Activated CD8-positive, alpha-beta memory T cell treated with anti-CD3 and anti-CD28 coated beads, Interleukin-2, amount 10 ng/mL, durations not matched to agents 7 days and 5 days (primary cell): ENCODE results near the gene ARPC1B. TPM values are rescaled to one million over a fixed set of nuclear protein-coding genes. Genes with fewer than 3 reads are reported as not detected.

Experiments used
- ATAC-seq: fragments of 150-1000 bp; cut with Tn5 transposase; one replicate; pipeline ENCODE4 v1.10.0; 2021; ENCODE audit warnings: moderate library complexity
- CTCF ChIA-PET: fragments of 350-600 bp; sonication (Branson Sonifier 250); formaldehyde crosslinking; loops from one replicate; lab custom pipeline; 2021; ENCODE audit warnings: antibody characterized with exemption; lab: Charles Lee
- DNase-seq: peaks from one replicate; pipeline ENCODE4 v3.0.0-alpha.2; 2020
- H3K27ac Mint-ChIP-seq: one replicate; pipeline ENCODE4 v1.8.0; 2021; ENCODE audit warnings: mild to moderate bottlenecking, mixed read lengths
- H3K27me3 Mint-ChIP-seq: one replicate; pipeline ENCODE4 v1.8.0; 2021; ENCODE audit warnings: mixed read lengths
- H3K36me3 Mint-ChIP-seq: one replicate; pipeline ENCODE4 v1.8.0; 2021; ENCODE audit warnings: mild to moderate bottlenecking, mixed read lengths
- H3K4me1 Mint-ChIP-seq: one replicate; pipeline ENCODE4 v1.8.0; 2021; ENCODE audit warnings: mixed read lengths
- H3K4me3 Mint-ChIP-seq: one replicate; pipeline ENCODE4 v1.8.0; 2021; ENCODE audit warnings: mild to moderate bottlenecking, moderate library complexity, mixed read lengths
- H3K9me3 Mint-ChIP-seq: one replicate; pipeline ENCODE4 v1.8.0; 2022; ENCODE audit warnings: low read depth, mixed read lengths
- total RNA-seq, 2 experiments: library from RNA; stranded (reverse); gene quantifications; one replicate each; pipeline ENCODE4 v1.2.3, GENCODE V29; 2021

The ARPC1B gene
- total RNA-seq, 2 experiments from 2014 or later, result 388 to 398 TPM

GRCh38 chr7:99433158-99433557 is 58.6 kb downstream of the ARPC1B start:
- DNase-seq (no peak), ATAC-seq (no peak)
- Mint-ChIP-seq H3K9me3 (no peaks in the 10 kb centered on the region), H3K27me3 (no peaks in the 10 kb centered on the region), H3K27ac (no peak overlapping the region), H3K4me3 (no peak overlapping the region), H3K4me1 (peaks cover 18% of the 10 kb centered on the region), H3K36me3 (peaks cover 14% of the 10 kb centered on the region)
- CTCF ChIA-PET, result interaction anchor here (0.9 kb wide), 1 partner anchor 43 kb away, joined by 4 read pairs; no protein-coding TSS in a partner anchor

GRCh38 chr7:99437946-99438572 is 63.5 kb downstream of the ARPC1B start:
- H3K36me3 Mint-ChIP-seq, result peaks cover 18% of the 10 kb centered on the region
- CTCF ChIA-PET, result interaction anchor here (1.4 kb wide), 1 partner anchor 22 kb away, joined by 6 read pairs; no protein-coding TSS in a partner anchor
- no peaks in the 10 kb centered on the region for H3K27me3 Mint-ChIP-seq
- peak overlapping the region; percentile 97 for H3K4me3 Mint-ChIP-seq
- DNase-seq (no peak), ATAC-seq (peak; percentile 17)
- peak overlapping the region; percentile 93 for H3K27ac Mint-ChIP-seq
- peaks cover 33% of the 10 kb centered on the region for H3K4me1 Mint-ChIP-seq
- no peaks in the 10 kb centered on the region for H3K9me3 Mint-ChIP-seq

DNA sequence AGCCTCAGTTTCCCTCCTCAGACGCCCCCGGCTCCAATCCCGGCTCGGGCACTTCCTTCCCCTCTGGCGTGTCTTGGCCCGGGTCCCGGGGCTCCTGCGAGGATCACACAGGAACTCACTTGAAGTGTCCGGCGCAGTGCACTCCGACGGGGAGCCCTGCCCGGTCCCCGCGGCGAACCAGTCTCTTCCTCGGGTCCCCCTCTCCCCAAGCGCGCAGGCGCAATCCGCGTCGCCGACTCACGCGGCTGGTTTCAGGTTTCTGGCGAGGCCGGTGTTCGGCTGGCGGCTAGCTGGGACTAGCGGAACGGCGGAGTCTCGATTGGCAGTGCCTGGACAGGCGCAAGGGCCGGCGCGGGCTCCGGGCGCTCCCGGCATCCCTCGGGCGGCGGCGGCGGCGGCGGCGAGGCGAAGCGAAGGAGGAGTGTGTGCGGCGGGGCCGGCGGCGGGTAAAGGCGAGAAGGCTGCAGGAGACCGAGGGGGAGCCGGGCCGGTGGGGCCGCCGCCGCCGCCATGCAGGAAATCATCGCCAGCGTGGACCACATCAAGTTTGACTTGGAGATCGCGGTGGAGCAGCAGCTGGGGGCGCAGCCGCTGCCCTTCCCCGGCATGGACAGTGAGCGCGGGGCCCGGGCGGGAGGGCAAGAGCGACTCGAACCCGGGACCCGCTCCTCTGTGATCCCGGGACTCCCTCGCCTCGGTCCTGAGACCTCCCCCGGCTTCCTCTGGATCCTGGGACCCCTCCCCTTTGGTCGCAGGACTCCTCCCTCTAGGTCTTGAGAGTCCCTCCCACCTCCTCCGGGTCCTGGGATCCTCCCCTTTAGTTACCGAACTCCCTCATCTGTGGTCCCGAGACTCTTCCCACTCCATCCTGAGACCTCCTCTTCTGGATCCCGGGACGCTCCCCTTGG is 64.3 kb downstream of the ARPC1B start, which contains the start of the genes CPSF4 and PTCD1:
CPSF4 (plus strand) TSS at position 371 of the 908 bp plus-strand sequence; CDS start at position 511, 140 bp downstream.
PTCD1 (minus strand) TSS at position 226 of the 908 bp plus-strand sequence. CDS start 3,556 bp downstream, outside the sequence.
- Mint-ChIP-seq H3K9me3 (no peaks in the 10 kb centered on the region), H3K36me3 (peaks cover 17% of the 10 kb centered on the region), H3K4me3 (peak within 1 kb of the TSS; percentile 97), H3K27me3 (no peaks in the 10 kb centered on the region), H3K4me1 (peaks cover 35% of the 10 kb centered on the region), H3K27ac (peak within 1 kb of the TSS; percentile 93)
- CTCF ChIA-PET, result interaction anchor here (0.7 to 1.4 kb wide), 2 partner anchors 18 to 23 kb away, joined by 3 to 6 read pairs; no protein-coding TSS in a partner anchor
- peak; percentile 95 for DNase-seq
- peak; percentile 94 for ATAC-seq

GRCh38 chr7:99440195-99440594 is 65.7 kb downstream of the ARPC1B start:
- no peaks in the 10 kb centered on the region for H3K9me3 Mint-ChIP-seq
- ATAC-seq (no peak), DNase-seq (no peak)
- H3K36me3 Mint-ChIP-seq, result peaks cover 23% of the 10 kb centered on the region
- H3K27me3 Mint-ChIP-seq, result no peaks in the 10 kb centered on the region
- H3K4me3 Mint-ChIP-seq, result peak overlapping the region; percentile 97
- CTCF ChIA-PET, result interaction anchor here (0.6 to 1.3 kb wide), 2 partner anchors 22 to 97 kb away, joined by 3 read pairs; no protein-coding TSS in a partner anchor
- peaks cover 35% of the 10 kb centered on the region for H3K4me1 Mint-ChIP-seq
- no peak overlapping the region for H3K27ac Mint-ChIP-seq

Other genes with a start within 250 kb of the ARPC1B start
- 10 to 100 TPM; 12.9 to 13.9 TPM for gene SMURF1, start 230.6 kb upstream of the ARPC1B start, total RNA-seq
- not detected for gene KPNA7, start 166.6 kb upstream of the ARPC1B start, total RNA-seq
- not detected for gene MYH16, start 101.9 kb upstream of the ARPC1B start, total RNA-seq
- gene ARPC1A, start 48.8 kb upstream of the ARPC1B start, total RNA-seq, result 10 to 100 TPM; 53.2 to 56.3 TPM
- gene PDAP1, start 33.9 kb downstream of the ARPC1B start, total RNA-seq, result 100 to 1,000 TPM in 1 of 2 experiments, 10 to 100 TPM in 1; 94.7 to 128 TPM
- 100 to 1,000 TPM; 116 to 138 TPM for gene BUD31, start 34.2 kb downstream of the ARPC1B start, total RNA-seq
- 1 to 10 TPM; 5.8 to 8.9 TPM for gene PTCD1, start 64.1 kb downstream of the ARPC1B start, total RNA-seq
- gene CPSF4, start 64.2 kb downstream of the ARPC1B start, total RNA-seq, result 10 to 100 TPM; 72.2 to 75.4 TPM
- gene ATP5MF, start 91.4 kb downstream of the ARPC1B start, total RNA-seq, result 100 to 1,000 TPM; 388 to 467 TPM
- 10 to 100 TPM; 21.5 to 30.1 TPM for gene ZNF789, start 98.2 kb downstream of the ARPC1B start, total RNA-seq
- gene ZNF394, start 125.6 kb downstream of the ARPC1B start, total RNA-seq, result 10 to 100 TPM; 50.5 to 58.5 TPM
- gene ZKSCAN5, start 129.9 kb downstream of the ARPC1B start, total RNA-seq, result 10 to 100 TPM; 13.2 to 13.6 TPM
- 1 to 10 TPM; 5.1 to 5.2 TPM for gene FAM200A, start 177.4 kb downstream of the ARPC1B start, total RNA-seq
- 10 to 100 TPM; 86.0 to 92.7 TPM for gene ZNF655, start 183.9 kb downstream of the ARPC1B start, total RNA-seq
- 1 to 10 TPM in 1 of 2 experiments, not detected in 1; 2.3 TPM for gene TMEM225B, start 223.5 kb downstream of the ARPC1B start, total RNA-seq
- gene ZSCAN25, start 242.2 kb downstream of the ARPC1B start, total RNA-seq, result 10 to 100 TPM; 26.8 to 31.7 TPM